ENCODE measurements around the gene NAALADL2.

NAALADL2 gene

DNA sequence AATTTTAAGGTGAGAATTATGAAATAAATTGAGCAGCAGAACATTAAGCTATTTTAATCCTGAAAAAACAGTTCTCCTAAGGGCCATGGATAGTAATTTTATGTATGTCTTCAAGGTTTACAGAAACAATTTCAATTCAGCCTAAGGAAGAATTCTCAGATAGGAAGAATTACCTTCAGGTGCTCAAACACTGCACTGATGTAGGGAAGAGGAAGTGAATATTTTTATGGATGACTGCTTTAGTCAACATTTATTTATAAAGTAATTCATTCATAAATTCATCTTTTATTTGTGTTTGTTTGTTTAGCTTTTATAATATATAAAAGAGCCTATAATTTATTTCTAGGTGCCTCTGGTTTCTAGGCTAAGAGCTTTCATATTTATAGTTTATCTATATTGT lies 620.7 kb downstream of the NAALADL2 start:
- TF ChIP-seq, protein P1, sequence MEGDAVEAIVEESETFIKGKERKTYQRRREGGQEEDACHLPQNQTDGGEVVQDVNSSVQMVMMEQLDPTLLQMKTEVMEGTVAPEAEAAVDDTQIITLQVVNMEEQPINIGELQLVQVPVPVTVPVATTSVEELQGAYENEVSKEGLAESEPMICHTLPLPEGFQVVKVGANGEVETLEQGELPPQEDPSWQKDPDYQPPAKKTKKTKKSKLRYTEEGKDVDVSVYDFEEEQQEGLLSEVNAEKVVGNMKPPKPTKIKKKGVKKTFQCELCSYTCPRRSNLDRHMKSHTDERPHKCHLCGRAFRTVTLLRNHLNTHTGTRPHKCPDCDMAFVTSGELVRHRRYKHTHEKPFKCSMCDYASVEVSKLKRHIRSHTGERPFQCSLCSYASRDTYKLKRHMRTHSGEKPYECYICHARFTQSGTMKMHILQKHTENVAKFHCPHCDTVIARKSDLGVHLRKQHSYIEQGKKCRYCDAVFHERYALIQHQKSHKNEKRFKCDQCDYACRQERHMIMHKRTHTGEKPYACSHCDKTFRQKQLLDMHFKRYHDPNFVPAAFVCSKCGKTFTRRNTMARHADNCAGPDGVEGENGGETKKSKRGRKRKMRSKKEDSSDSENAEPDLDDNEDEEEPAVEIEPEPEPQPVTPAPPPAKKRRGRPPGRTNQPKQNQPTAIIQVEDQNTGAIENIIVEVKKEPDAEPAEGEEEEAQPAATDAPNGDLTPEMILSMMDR (conservative IDR thresholded peaks at IDR 0.05; ENCODE audit: control insufficient read depth, insufficient read depth, low read depth, low read length), result no peak
- no peak for DNase-seq (ENCODE audit: low read depth)
- H3K4me3 ChIP-seq (ENCODE audit: control insufficient read depth, low read depth, low read length), result no peak overlapping the region

DNA sequence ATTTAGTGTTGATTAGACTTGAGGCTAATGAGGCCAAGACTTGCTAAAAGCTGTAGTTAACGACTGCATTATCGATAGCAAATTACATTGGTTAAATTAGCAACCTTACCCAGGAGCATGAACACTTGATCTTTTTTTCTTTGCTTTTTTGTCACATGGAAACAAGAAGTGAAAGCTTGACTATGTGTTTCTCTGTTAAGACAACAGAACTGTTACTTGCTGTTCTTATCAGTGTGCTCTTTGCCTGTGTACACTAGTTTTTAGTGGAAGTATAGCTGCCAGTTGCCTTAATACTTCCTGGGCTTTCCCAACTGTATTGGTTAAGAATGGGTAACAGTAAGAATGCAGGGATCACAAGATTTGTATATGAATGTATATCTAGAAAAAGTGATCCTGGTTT lies 625.5 kb downstream of the NAALADL2 start:
- no peak overlapping the region for H3K4me3 ChIP-seq (ENCODE audit: control insufficient read depth, low read depth, low read length)
- DNase-seq (ENCODE audit: low read depth), result no peak
- TF ChIP-seq, protein P1 (conservative IDR thresholded peaks at IDR 0.05; ENCODE audit: control insufficient read depth, insufficient read depth, low read depth, low read length), result no peak

DNA sequence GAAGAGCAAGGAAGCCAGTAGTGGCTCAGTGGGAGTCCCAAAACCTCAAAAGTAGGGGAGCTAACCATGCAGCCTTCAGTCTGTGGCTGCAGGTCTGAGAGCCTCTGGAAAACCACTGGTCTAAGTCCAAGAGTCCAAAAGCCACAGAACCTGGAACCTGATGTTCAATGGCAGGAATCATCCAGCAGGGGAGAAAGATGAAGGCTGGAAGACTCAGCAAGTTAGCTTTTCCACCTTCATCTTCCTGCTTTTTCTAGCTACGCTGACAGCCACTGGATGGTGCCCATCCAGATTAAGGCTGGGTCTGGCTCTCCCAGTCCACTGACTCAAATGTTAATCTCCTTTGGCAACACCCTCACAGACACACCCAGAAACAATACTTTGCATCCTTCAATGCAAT lies 626.3 kb downstream of the NAALADL2 start:
- TF ChIP-seq, protein P1 (conservative IDR thresholded peaks at IDR 0.05; ENCODE audit: control insufficient read depth, insufficient read depth, low read depth, low read length), result no peak
- H3K4me3 ChIP-seq (ENCODE audit: control insufficient read depth, low read depth, low read length), result no peak overlapping the region
- no peak for DNase-seq (ENCODE audit: low read depth)

DNA sequence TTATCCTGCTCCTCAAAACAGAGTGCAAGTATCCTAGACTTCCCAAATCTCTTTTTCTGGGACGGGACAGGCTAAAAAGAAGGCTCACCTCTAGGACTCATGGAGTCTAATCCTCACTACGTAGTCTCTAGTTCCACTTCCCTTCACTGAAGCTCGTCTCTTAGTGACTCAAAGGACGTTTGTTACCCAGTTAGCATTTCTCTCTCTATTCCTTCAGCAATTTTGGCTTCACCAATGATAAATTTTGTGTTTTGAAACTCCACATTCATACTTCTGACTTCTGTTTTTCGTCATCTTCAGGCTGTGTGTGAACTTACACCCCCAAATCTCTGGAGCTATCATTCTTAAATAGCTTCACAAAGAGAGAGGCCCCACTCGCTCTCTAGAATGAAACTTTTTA lies 627.1 kb downstream of the NAALADL2 start:
- DNase-seq (ENCODE audit: low read depth), result no peak
- TF ChIP-seq, protein P1 (conservative IDR thresholded peaks at IDR 0.05; ENCODE audit: control insufficient read depth, insufficient read depth, low read depth, low read length), result no peak
- H3K4me3 ChIP-seq (ENCODE audit: control insufficient read depth, low read depth, low read length), result no peak overlapping the region

DNA sequence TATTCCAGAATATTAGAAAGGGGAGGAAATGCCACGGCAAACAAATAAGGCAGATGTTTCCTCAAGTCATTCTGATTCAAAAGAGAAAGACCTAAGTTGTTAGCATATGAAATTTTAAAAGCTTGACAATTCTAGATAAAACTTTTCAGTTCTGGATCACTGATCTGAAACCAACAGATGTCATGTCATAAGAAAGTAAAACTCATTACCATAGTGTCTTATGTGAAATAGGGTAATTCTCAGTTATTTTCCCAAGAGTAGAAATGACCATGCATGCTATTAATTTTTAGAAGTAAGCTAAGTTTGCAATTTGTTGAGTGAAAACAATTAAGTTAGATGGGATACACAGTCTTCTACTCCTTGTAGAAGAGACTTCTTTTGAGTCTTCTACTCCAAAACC lies 630.3 kb downstream of the NAALADL2 start:
- H3K4me3 ChIP-seq (ENCODE audit: control insufficient read depth, low read depth, low read length), result no peak overlapping the region
- no peak for DNase-seq (ENCODE audit: low read depth)
- TF ChIP-seq, protein P1 (conservative IDR thresholded peaks at IDR 0.05; ENCODE audit: control insufficient read depth, insufficient read depth, low read depth, low read length), result no peak

DNA sequence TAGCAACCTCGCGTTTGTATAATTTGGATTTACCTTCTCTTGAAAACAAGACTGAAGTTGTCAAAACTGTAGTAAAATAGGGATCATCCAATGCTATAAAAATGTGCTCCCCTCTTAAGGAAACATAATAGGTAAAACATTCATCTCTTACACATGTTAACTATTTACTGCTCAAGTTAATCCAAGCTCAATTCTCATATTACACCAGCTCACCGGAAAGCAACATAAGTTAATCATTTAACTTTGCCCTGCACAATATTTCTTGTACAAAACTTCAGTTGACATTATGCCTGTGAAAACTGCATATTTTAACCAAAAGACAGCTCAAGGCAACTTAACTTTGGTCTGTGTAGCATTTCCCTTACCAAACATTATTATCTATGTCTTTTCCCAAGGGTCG lies 634.2 kb downstream of the NAALADL2 start:
- H3K4me3 ChIP-seq (ENCODE audit: control insufficient read depth, low read depth, low read length), result no peak overlapping the region
- DNase-seq (ENCODE audit: low read depth), result no peak
- TF ChIP-seq, protein P1 (conservative IDR thresholded peaks at IDR 0.05; ENCODE audit: control insufficient read depth, insufficient read depth, low read depth, low read length), result no peak

DNA sequence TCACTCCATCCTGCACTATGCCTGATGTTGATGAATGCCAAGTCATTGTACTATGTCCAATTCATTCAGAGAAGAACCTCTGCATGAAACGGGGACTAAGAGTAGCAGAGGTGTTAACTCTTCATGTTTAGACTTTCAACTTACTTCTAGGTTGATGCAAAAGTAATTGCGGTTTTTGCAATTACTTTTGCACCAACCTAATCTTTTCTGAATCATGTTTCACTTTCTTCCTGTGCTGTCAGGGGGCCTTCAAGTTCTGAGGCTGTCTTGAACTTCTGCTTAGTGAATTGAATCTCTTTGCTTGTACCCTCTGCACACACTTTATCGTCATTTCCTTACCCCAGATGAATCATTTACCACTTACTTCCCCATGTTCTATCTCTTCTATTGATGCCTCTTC lies 636.2 kb downstream of the NAALADL2 start:
- no peak overlapping the region for H3K4me3 ChIP-seq (ENCODE audit: control insufficient read depth, low read depth, low read length)
- DNase-seq (ENCODE audit: low read depth), result no peak
- TF ChIP-seq, protein P1 (conservative IDR thresholded peaks at IDR 0.05; ENCODE audit: control insufficient read depth, insufficient read depth, low read depth, low read length), result no peak

Data from fibroblast of mammary gland (primary cell).